ENCODE results near the gene TPD52L1. TPM values are rescaled to one million over a fixed set of nuclear protein-coding genes. Genes with fewer than 3 reads are reported as not detected.
A peak's percentile ranks its signal among the peaks of the same experiment; 100 is the strongest.
"Not testable (repeated sequence)": the region's sequence is repeated elsewhere in the genome, so short reads cannot be mapped to it uniquely, and the experiment has no call there.

TPD52L1 gene
- total and polyA plus RNA-seq, 10 donors, result 0.80 to 9.1 (median 3.9) TPM

DNA sequence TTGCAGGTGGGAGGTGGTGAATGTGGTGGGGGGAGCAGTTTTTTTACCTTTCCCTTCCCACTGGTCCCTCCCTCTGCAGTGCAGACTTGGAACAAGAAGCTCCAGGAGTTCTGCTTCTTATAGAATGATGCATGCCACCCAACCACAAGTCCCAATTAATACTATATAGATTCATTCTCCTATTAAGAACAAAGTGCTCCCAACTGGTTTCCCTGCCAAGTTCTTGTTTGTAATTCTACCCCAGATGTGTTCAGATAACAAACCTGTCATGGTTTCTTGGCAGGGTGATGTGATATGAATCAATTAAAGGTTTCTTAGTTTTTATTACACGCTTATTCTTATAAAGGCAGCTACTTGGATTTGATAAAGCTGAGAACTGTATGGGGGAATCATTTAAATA lies 124.3 kb downstream of the TPD52L1 start:
- no peaks in the 10 kb centered on the region for H3K4me1 ChIP-seq
- H3K9me3 ChIP-seq, result peaks cover 0 to 14% (median 6%) of the 10 kb centered on the region in 8 donors
- WGBS, 5 donors, result 95 to 100% (median 97%) methylated on average over 1 of the region's 1 CpG
- no peak for TF ChIP-seq POLR2AphosphoS5 (IDR thresholded peaks at IDR 0.05)
- no peak overlapping the region for H3K4me3 ChIP-seq
- H3K36me3 ChIP-seq, result peaks cover 0 to 89% (median 48%) of the 10 kb centered on the region in 6 donors
- no peaks in the 10 kb centered on the region for H3K27me3 ChIP-seq (replicated peaks in 1 of 7)
- H3K27ac ChIP-seq, result no peak overlapping the region
- no peak for DNase-seq
- intact Hi-C loops (cut with DNase I; ENCODE audit: low total_unique reads), result no loop called here

DNA sequence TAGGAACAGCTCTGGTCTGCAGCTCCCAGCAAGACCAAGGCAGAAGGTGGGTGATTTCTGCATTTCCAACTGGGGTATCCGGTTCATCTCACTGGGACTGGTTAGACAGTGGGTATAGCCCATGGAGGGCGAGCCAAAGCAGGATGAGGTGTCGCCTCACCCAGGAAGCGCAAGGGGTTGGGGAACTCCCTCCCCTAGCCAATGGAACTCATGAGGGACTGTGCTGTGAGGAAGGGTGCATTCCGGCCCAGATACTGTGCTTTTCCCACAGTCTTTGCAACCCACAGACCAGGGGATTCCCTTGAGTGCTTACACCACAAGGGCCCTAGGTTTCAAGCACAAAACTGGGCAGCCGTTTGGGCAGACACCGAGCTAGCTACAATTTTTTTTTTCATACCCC lies 126.4 kb downstream of the TPD52L1 start:
- intact Hi-C loops (cut with DNase I; ENCODE audit: low total_unique reads), result no loop called here
- 88 to 93% (median 91%) methylated on average over 7 of the region's 7 CpGs for WGBS, 5 donors
- TF ChIP-seq POLR2A (IDR thresholded peaks at IDR 0.05) (no peak), POLR2AphosphoS5 (IDR thresholded peaks at IDR 0.05) (no peak)
- TF ChIP-seq, protein P1, sequence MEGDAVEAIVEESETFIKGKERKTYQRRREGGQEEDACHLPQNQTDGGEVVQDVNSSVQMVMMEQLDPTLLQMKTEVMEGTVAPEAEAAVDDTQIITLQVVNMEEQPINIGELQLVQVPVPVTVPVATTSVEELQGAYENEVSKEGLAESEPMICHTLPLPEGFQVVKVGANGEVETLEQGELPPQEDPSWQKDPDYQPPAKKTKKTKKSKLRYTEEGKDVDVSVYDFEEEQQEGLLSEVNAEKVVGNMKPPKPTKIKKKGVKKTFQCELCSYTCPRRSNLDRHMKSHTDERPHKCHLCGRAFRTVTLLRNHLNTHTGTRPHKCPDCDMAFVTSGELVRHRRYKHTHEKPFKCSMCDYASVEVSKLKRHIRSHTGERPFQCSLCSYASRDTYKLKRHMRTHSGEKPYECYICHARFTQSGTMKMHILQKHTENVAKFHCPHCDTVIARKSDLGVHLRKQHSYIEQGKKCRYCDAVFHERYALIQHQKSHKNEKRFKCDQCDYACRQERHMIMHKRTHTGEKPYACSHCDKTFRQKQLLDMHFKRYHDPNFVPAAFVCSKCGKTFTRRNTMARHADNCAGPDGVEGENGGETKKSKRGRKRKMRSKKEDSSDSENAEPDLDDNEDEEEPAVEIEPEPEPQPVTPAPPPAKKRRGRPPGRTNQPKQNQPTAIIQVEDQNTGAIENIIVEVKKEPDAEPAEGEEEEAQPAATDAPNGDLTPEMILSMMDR (IDR thresholded peaks at IDR 0.05 in 8 of 11, conservative IDR thresholded peaks at IDR 0.05 in 3 of 11), result no peak

DNA sequence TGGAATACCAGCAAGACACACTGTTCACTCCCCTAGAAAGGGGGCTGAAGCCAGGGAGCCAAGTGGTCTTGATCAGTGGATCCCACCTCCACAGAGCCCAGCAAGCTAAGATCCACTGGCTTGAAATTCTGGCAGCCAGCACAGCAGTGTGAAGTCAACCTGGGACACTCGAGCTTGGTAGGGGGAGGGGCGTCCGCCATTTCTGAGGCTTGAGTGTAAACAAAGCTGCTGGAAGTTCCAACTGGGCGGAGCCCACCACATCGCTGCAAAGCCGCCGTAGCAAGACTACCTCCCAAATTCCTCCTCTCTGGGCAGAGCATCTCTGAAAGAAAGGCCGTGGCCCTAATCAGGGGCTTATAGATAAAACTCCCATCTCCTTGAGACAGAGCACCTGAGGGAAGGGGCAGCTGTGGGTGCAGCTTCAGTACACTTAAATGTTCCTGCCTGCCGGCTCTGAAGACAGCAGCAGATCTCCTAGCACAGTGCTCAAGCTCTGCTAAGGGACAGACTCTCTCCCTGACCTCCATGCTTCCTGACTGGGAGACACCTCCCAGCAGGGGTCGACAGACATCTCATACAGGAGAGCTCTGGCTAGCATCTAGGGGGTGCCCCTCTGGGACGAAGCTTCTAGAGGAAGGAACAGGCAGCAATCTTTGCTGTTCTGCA lies 126.9 kb downstream of the TPD52L1 start:
- WGBS, 5 donors, result 85 to 100% (median 93%) methylated on average over 7 to 11 of the region's 11 CpGs
- H3K4me3 ChIP-seq; intact Hi-C loops (cut with DNase I; ENCODE audit: low total_unique reads); DNase-seq; H3K27ac ChIP-seq; H3K4me1 ChIP-seq; H3K27me3 ChIP-seq (replicated peaks in 1 of 7): not testable (repeated sequence)
- Histone ChIP-seq H3K9me3 (peaks cover 0 to 26% (median 15%) of the 10 kb centered on the region in 8 donors), H3K36me3 (peaks cover 0 to 80% (median 34%) of the 10 kb centered on the region in 6 donors)

More for the DNA sequence above, 126.4 kb downstream of the TPD52L1 start:
- peaks cover 0 to 20% (median 10%) of the 10 kb centered on the region in 8 donors for H3K9me3 ChIP-seq
- no peaks in the 10 kb centered on the region for H3K4me1 ChIP-seq
- H3K27me3 ChIP-seq (replicated peaks in 1 of 7), result no peaks in the 10 kb centered on the region
- no peak overlapping the region for H3K27ac ChIP-seq
- peak; percentile 32 for DNase-seq
- H3K4me3 ChIP-seq, result no peak overlapping the region
- H3K36me3 ChIP-seq, result peaks cover 0 to 80% (median 36%) of the 10 kb centered on the region in 6 donors

DNA sequence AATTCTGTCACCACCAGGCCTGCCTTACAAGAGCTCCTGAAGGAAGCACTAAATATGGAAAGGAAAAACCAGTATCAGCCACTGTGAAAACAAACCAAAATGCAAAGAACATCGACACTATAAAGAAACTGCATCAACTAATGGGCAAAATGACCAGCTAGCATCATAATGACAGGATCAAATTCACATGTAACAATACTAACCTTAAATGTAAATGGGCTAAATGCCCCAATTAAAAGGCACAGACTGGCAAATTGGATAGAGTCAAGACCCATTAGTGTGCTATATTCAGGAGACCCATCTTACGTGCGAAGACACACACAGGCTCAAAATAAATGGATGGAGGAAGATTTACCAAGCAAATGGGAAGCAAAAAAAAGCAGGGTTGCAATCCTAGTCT lies 128.9 kb downstream of the TPD52L1 start:
- H3K9me3 ChIP-seq, result peaks cover 0 to 39% (median 22%) of the 10 kb centered on the region in 8 donors
- H3K4me3 ChIP-seq; intact Hi-C loops (cut with DNase I; ENCODE audit: low total_unique reads); DNase-seq; H3K27ac ChIP-seq; H3K27me3 ChIP-seq (replicated peaks in 1 of 7); H3K4me1 ChIP-seq: not testable (repeated sequence)
- H3K36me3 ChIP-seq, result peaks cover 0 to 80% (median 30%) of the 10 kb centered on the region in 6 donors
- 96 to 100% (median 98%) methylated on average over 3 of the region's 3 CpGs for WGBS, 5 donors

DNA sequence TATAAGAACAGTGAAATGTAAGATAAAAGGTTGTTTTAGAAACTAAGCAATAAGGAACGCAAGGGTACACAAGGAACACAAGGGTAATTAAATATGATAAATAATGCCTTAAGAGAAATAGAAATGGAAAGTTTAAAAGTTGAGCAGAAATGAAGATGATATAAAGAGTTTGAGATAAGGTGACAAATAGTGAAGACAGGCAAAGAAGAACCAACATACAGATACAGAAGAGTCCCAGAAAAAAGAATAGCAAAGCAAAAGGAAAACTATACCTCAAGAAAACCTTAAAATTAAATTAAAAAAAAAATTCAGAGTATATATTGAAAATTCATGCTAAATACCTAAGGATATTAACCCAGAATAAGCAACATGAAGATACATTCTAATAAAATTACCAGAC lies 131.8 kb downstream of the TPD52L1 start:
- H3K27me3 ChIP-seq (replicated peaks in 1 of 7), result no peaks in the 10 kb centered on the region
- DNase-seq, result no peak
- H3K4me3 ChIP-seq, result no peak overlapping the region
- intact Hi-C loops (cut with DNase I; ENCODE audit: low total_unique reads), result no loop called here
- H3K36me3 ChIP-seq, result peaks cover 0 to 83% (median 35%) of the 10 kb centered on the region in 6 donors
- peaks cover 0 to 38% (median 22%) of the 10 kb centered on the region in 8 donors for H3K9me3 ChIP-seq
- TF ChIP-seq, protein P1 (IDR thresholded peaks at IDR 0.05 in 8 of 11, conservative IDR thresholded peaks at IDR 0.05 in 3 of 11), result no peak
- TF ChIP-seq POLR2A (IDR thresholded peaks at IDR 0.05) (no peak), POLR2AphosphoS5 (IDR thresholded peaks at IDR 0.05) (no peak)
- H3K27ac ChIP-seq, result no peak overlapping the region
- no peaks in the 10 kb centered on the region for H3K4me1 ChIP-seq
- WGBS, 5 donors, result 96 to 100% (median 99%) methylated on average over 1 of the region's 1 CpG
